K562 (cell line): ENCODE results near the gene ZSWIM9. TPM values are rescaled to one million over a fixed set of nuclear protein-coding genes. Genes with fewer than 3 reads are reported as not detected.

ENCODE experiments used
- AFF1 ChIP-seq, 2 experiments: fragments of 450-650 bp; IDR thresholded peaks; 2 replicates each; pipeline ENCODE4 v1.6.1; 2018; ENCODE audit warnings: mild to moderate bottlenecking in 2 of 2, low read depth in 1 of 2; ENCODE audit not compliant: partially characterized antibody in 2 of 2
- ATF7 ChIP-seq: fragments of 450-650 bp; IDR thresholded peaks from 2 replicates; pipeline ENCODE4 v1.7.1; 2014; ENCODE audit warnings: mild to moderate bottlenecking, moderate library complexity
- BHLHE40 ChIP-seq: IDR thresholded peaks from 2 replicates; pipeline ENCODE4 v1.6.1; 2011; ENCODE audit warnings: low read length, improper control_type of control experiment
- CC2D1A ChIP-seq: fragments of 450-650 bp; IDR thresholded peaks from 2 replicates; pipeline ENCODE4 v1.6.1; 2017; ENCODE audit warnings: mild to moderate bottlenecking
- CLOCK ChIP-seq: fragments of 250-450 bp; sonication (Bioruptor Pico); IDR thresholded peaks from 2 replicates; pipeline ENCODE4 v1.4.0; 2020; ENCODE audit warnings: mild to moderate bottlenecking, moderate library complexity, borderline replicate concordance
- DNMT1 ChIP-seq: fragments of 450-650 bp; IDR thresholded peaks from 2 replicates; pipeline ENCODE4 v1.6.1; 2016; ENCODE audit warnings: antibody characterized with exemption, mild to moderate bottlenecking
- ELF4 ChIP-seq: fragments of 450-650 bp; formaldehyde crosslinking; IDR thresholded peaks from 2 replicates; pipeline ENCODE4 v1.4.0; 2022; ENCODE audit warnings: missing genetic modification characterization
- ETS2 ChIP-seq: IDR thresholded peaks from 2 replicates; pipeline ENCODE4 v1.6.1; 2016; ENCODE audit warnings: borderline replicate concordance, missing genetic modification characterization, mild to moderate bottlenecking, moderate library complexity, missing compliant biosample characterization; ENCODE audit not compliant: poor library complexity, severe bottlenecking
- ID3 ChIP-seq, 2 experiments: fragments of 250-450 bp in 1 of 2; fragments of 450-650 bp in 1 of 2; sonication (Bioruptor Pico) in 1 of 2; IDR thresholded peaks; 2 replicates each; pipeline versions ENCODE4 v1.6.1 to v1.8.0; 2016 to 2021; ENCODE audit warnings: mild to moderate bottlenecking in 2 of 2, moderate library complexity in 2 of 2, missing compliant biosample characterization in 1 of 2, missing genetic modification characterization in 1 of 2
- LEF1 ChIP-seq: fragments of 450-650 bp; IDR thresholded peaks from 2 replicates; pipeline ENCODE4 v1.6.1; 2016; ENCODE audit warnings: mild to moderate bottlenecking
- MED1 ChIP-seq: sonication (generic); formaldehyde crosslinking; IDR thresholded peaks from 2 replicates; pipeline ENCODE4 v1.8.1; 2023; ENCODE audit warnings: missing genetic modification reagents, borderline replicate concordance
- POLR2A ChIP-seq: fragments of 450-650 bp; conservative IDR thresholded peaks from 2 replicates; pipeline ENCODE4 v1.6.1; 2016
- POLR2B ChIP-seq: fragments of 450-650 bp; IDR thresholded peaks from 2 replicates; pipeline ENCODE4 v1.6.1; 2018; ENCODE audit warnings: low read depth; ENCODE audit not compliant: partially characterized antibody
- RBM39 ChIP-seq: fragments of 200-400 bp; formaldehyde crosslinking; optimal IDR thresholded peaks from 2 replicates; pipeline ENCODE3; 2018; ENCODE audit warnings: low read depth, low read length
- SMAD1 ChIP-seq: fragments of 150-350 bp; IDR thresholded peaks from 2 replicates; pipeline ENCODE4 v1.6.1; 2014; ENCODE audit warnings: low read length, low read depth; ENCODE audit not compliant: partially characterized antibody
- SPI1 ChIP-seq: IDR thresholded peaks from 2 replicates; pipeline ENCODE4 v1.6.1; 2011; ENCODE audit warnings: low read depth, low read length, control low read depth, borderline replicate concordance
- ZBTB8A ChIP-seq: fragments of 450-650 bp; IDR thresholded peaks from 2 replicates; pipeline ENCODE4 v1.6.1; 2018; ENCODE audit warnings: mild to moderate bottlenecking, moderate library complexity; ENCODE audit not compliant: partially characterized antibody
- ZKSCAN8 ChIP-seq: fragments of 200-800 bp; sonication (Bioruptor generic); IDR thresholded peaks from 2 replicates; pipeline ENCODE4 v1.6.1; 2016; ENCODE audit warnings: missing genetic modification characterization, missing compliant biosample characterization
- ZNF217 ChIP-seq: sonication (generic); formaldehyde crosslinking; IDR thresholded peaks from 2 replicates; pipeline ENCODE4 v1.8.0; 2022; ENCODE audit warnings: mild to moderate bottlenecking, missing genetic modification reagents
- ZNF408 ChIP-seq: fragments of 250-450 bp; sonication (Bioruptor Pico); IDR thresholded peaks from 2 replicates; pipeline ENCODE4 v1.4.0; 2020; ENCODE audit warnings: low read depth, mild to moderate bottlenecking, moderate library complexity
- ZNF583 ChIP-seq: fragments of 250-450 bp; sonication (Bioruptor Pico); IDR thresholded peaks from 2 replicates; pipeline ENCODE4 v1.4.0; 2020
- ZSCAN29 ChIP-seq: fragments of 450-650 bp; IDR thresholded peaks from 2 replicates; pipeline ENCODE4 v1.6.1; 2017
- polyA plus RNA-seq, 8 experiments: library from polyadenylated mRNA; depleted of rRNA in 4 of 8; stranded (reverse) in 5 of 8; unstranded in 3 of 8; fragments of >200 nt; fragmentation: Nextera tagmentation in 2 of 8; fragmentation: Illumina TruSeq in 1 of 8; extraction: Ambion mirVana in 2 of 8; extraction: Trizol in 1 of 8; gene quantifications; 2 replicates each; pipeline versions ENCODE4 v1.2.1 to v1.2.3, GENCODE V29; 2011 to 2014; ENCODE audit warnings: inconsistent platforms in 1 of 8, missing spikeins in 1 of 8
- total RNA-seq, 7 experiments: library from RNA; depleted of rRNA in 6 of 7; stranded (reverse); fragments of >200 nt in 6 of 7; fragmentation: Illumina TruSeq in 2 of 7; extraction: Trizol in 2 of 7; gene quantifications; 2 replicates each; pipeline versions ENCODE4 v1.2.1 to v1.2.3, GENCODE V29; 2011 to 2021; ENCODE audit warnings: low replicate concordance in 1 of 7

Gene ZSWIM9
- total and polyA plus RNA-seq, 9 of the 15 experiments (the other 6 are each of a cell fraction or from before 2014, with no cell fraction given), result 0.04 to 1.4 (median 0.34) TPM; not detected in 1

- TF ChIP-seq SPI1, result no peak
- no peak for TF ChIP-seq ID3 (CRISPR knock-in tag; IDR thresholded peaks at IDR 0.05)
- TF ChIP-seq ID3 (tag; IDR thresholded peaks at IDR 0.05), result 0 out of 2 replicates have a peak, but pooled peaks have one; percentile 22
- TF ChIP-seq SMAD1, result no peak
- TF ChIP-seq ZNF583 (CRISPR knock-in tag), result peak; percentile 28; the same call in 1 of the 2 replicates
- TF ChIP-seq CLOCK, result no peak
- TF ChIP-seq ELF4, result 0 out of 2 replicates have a peak, but pooled peaks have one; percentile 33
- no peak for TF ChIP-seq LEF1
- TF ChIP-seq ZSCAN29, result no peak
- no peak for TF ChIP-seq ZNF217
- no peak for TF ChIP-seq ZBTB8A
- peak; percentile 85 for TF ChIP-seq POLR2A
- TF ChIP-seq BHLHE40, result 0 out of 2 replicates have a peak, but pooled peaks have one; percentile 43
- TF ChIP-seq MED1 (CRISPR knock-in tag), result no peak
- no peak for TF ChIP-seq ZNF408 (CRISPR knock-in tag)
- peak; percentile 76 for TF ChIP-seq POLR2B
- no peak for TF ChIP-seq CC2D1A
- TF ChIP-seq RBM39, result no peak
- TF ChIP-seq DNMT1, result no peak
- peak; percentile 76 for TF ChIP-seq ATF7
- TF ChIP-seq AFF1 (IDR thresholded peaks at IDR 0.05; ENCODE audit: low read depth in 1 of 2, partially characterized antibody in 2 of 2), result peak in 1 of 2 experiments; percentile 99
- no peak for TF ChIP-seq ZKSCAN8 (CRISPR knock-in tag)
- no peak for TF ChIP-seq ETS2 (tag)
Observed at GRCh38 chr19:48169939-48170803, at the start of gene ZSWIM9, which contains the start of gene LIG1 (continued).
